Measurements from ENCODE around the gene POU2F3.

POU2F3 gene

GRCh38 chr11:120285256-120285655 lies 45.3 kb downstream of the POU2F3 start:
- Mint-ChIP-seq H3K27me3 (peaks cover 12% of the 10 kb centered on the region), H3K36me3 (no peaks in the 10 kb centered on the region), H3K9me3 (no peaks in the 10 kb centered on the region), H3K4me3 (no peak overlapping the region), H3K27ac (no peak overlapping the region), H3K4me1 (peaks cover 2% of the 10 kb centered on the region)
- no peak for DNase-seq (ENCODE audit: low spot score in 2 of 2)
- ATAC-seq (ENCODE audit: low read depth): no peak

DNA sequence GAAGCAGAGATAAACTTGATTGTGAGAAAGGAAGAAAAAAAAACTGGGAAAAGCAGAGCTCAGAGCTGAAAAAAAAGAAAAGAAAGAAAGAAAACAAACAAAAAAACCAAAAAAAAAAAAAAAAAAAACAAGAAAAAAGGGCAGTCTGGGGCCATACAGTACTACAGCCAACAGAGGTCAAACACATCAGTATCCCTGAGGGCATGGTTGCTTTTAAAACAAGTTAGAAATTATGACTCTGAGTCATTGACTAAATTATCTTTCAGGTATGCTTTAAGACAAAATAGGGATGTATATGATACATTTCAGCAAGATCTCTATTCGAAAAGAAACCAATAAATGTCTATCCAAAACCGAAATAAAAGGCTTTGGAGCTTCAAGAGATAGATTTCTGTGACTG lies 48.1 kb downstream of the POU2F3 start:
- DNase-seq (ENCODE audit: low spot score in 2 of 2): no peak
- H3K27ac Mint-ChIP-seq: no peak overlapping the region
- no peaks in the 10 kb centered on the region for H3K9me3 Mint-ChIP-seq
- no peak for ATAC-seq (ENCODE audit: low read depth)
- peaks cover 2% of the 10 kb centered on the region for H3K4me1 Mint-ChIP-seq
- H3K4me3 Mint-ChIP-seq: no peak overlapping the region
- H3K36me3 Mint-ChIP-seq: no peaks in the 10 kb centered on the region
- peaks cover 11% of the 10 kb centered on the region for H3K27me3 Mint-ChIP-seq

DNA sequence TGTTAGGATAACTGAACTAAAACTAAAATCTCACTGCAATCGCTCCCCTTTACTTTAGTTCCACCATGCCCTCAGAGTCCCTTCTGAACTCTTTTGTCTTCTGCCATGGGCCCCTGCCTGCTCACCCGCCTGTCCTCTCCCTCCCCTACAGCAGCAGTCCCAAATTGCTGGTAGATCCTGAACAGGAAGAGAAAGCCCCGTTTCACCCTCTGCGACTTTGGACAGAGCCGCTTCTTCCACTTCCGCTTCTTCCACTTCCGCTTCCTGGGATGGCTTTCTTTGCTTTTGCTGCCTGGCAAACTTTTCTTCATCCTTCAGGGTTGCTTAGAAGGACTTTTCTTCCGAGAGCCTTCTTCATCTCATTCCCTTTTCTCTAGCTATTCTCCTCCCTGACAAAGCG lies 49.5 kb downstream of the POU2F3 start:
- no peaks in the 10 kb centered on the region for H3K9me3 Mint-ChIP-seq
- H3K4me1 Mint-ChIP-seq: peaks cover 2% of the 10 kb centered on the region
- H3K27me3 Mint-ChIP-seq: peaks cover 12% of the 10 kb centered on the region
- ATAC-seq (ENCODE audit: low read depth) (no peak), DNase-seq (ENCODE audit: low spot score in 2 of 2) (no peak)
- H3K36me3 Mint-ChIP-seq: no peaks in the 10 kb centered on the region
- H3K4me3 Mint-ChIP-seq: no peak overlapping the region
- H3K27ac Mint-ChIP-seq: no peak overlapping the region

DNA sequence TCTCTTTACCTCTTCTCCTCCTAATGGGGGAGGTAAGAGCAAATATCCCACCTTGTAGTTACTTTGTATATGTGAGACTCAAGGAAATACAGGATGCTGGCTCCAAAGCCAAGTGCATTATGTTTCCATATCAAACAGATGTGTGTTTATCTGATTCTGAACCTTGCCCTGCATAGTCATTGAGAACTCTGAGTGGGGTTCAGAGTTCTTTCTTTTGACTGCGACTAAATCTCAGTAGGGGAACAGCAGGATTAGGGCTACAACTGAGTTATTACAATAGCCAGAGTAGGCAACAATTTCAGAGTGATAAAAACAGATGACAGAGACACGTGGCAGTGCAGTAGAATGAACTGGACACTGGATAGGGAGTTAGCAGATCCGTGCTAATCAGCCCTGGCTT lies 51.0 kb downstream of the POU2F3 start:
- DNase-seq (ENCODE audit: low spot score in 2 of 2) (no peak), ATAC-seq (ENCODE audit: low read depth) (no peak)
- Mint-ChIP-seq H3K4me1 (peaks cover 2% of the 10 kb centered on the region), H3K27ac (no peak overlapping the region), H3K4me3 (no peak overlapping the region), H3K9me3 (no peaks in the 10 kb centered on the region), H3K36me3 (no peaks in the 10 kb centered on the region), H3K27me3 (peaks cover 15% of the 10 kb centered on the region)

GRCh38 chr11:120293038-120293800 lies 53.3 kb downstream of the POU2F3 start:
- DNase-seq (ENCODE audit: low spot score in 2 of 2) (no peak), ATAC-seq (ENCODE audit: low read depth) (no peak)
- no peak overlapping the region for H3K27ac Mint-ChIP-seq
- no peak overlapping the region for H3K4me3 Mint-ChIP-seq
- H3K27me3 Mint-ChIP-seq: peaks cover 18% of the 10 kb centered on the region
- H3K36me3 Mint-ChIP-seq: no peaks in the 10 kb centered on the region
- peaks cover 2% of the 10 kb centered on the region for H3K4me1 Mint-ChIP-seq
- H3K9me3 Mint-ChIP-seq: no peaks in the 10 kb centered on the region

DNA sequence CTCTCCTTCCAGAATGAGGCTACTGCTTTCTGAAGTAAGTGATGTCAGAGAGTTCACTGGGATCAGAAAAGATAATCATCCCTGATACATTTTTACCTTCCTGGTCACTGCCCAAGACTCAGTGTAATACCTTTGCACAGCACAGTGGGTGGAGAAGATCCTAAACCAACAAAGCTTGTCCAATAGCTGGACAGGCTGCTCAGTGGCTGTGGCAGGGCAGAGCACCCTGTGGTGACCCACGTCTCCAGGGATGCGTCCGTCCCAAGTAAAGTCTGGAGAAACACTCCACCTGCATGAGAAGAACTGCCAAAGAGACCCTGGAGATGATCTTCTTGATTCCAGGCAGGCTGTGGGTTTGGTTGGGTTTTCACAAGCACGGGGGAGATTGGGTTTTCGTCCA lies 54.2 kb downstream of the POU2F3 start:
- H3K27me3 Mint-ChIP-seq: peaks cover 19% of the 10 kb centered on the region
- no peaks in the 10 kb centered on the region for H3K36me3 Mint-ChIP-seq
- DNase-seq (ENCODE audit: low spot score in 2 of 2): no peak
- H3K27ac Mint-ChIP-seq: no peak overlapping the region
- no peaks in the 10 kb centered on the region for H3K9me3 Mint-ChIP-seq
- H3K4me3 Mint-ChIP-seq: no peak overlapping the region
- peaks cover 2% of the 10 kb centered on the region for H3K4me1 Mint-ChIP-seq
- no peak for ATAC-seq (ENCODE audit: low read depth)

GRCh38 chr11:120295099-120295498 lies 55.2 kb downstream of the POU2F3 start:
- no peaks in the 10 kb centered on the region for H3K9me3 Mint-ChIP-seq
- H3K4me3 Mint-ChIP-seq: no peak overlapping the region
- H3K27ac Mint-ChIP-seq: no peak overlapping the region
- no peak for ATAC-seq (ENCODE audit: low read depth)
- H3K27me3 Mint-ChIP-seq: peaks cover 16% of the 10 kb centered on the region
- no peak for DNase-seq (ENCODE audit: low spot score in 2 of 2)
- no peaks in the 10 kb centered on the region for H3K4me1 Mint-ChIP-seq
- H3K36me3 Mint-ChIP-seq: no peaks in the 10 kb centered on the region

DNA sequence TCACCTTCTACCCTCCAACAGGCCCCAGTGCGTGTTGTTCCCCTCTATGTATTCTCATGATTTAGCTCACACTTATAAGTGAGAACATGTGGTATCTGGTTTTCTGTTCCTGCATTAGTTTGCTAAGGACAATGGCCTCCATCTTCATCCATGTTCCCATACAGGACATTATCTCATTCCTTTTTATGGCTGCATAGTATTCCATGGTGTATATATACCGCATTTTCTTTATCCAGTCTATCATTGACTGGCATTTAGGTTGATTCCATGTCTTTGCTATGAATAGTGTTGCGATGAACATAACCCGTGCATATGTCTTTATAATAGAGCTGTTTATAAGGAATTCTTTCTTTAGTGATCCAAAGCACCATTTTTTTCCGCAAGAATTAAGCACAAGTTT lies 56.6 kb downstream of the POU2F3 start:
- H3K4me3 Mint-ChIP-seq: no peak overlapping the region
- H3K27me3 Mint-ChIP-seq: peaks cover 14% of the 10 kb centered on the region
- no peaks in the 10 kb centered on the region for H3K9me3 Mint-ChIP-seq

DNA sequence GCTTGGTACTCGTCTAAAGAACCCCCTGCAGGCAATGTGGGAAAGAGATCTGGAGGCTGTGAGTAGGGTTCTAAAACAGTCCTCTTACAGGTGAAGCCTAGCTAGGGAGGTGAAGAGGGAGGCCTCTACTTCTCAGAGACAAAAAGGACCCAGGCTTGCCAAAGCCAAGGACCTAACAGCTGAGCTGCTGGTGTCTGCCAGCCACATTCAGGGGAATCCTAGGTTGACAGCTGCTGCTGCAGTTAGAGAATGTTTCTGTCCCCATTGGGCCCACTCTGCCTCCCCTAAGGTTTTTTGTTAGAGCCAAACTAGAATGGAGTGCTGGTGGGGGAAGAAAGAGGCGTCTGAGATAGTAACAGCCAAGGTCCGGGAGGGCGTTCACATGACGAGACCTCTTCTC lies 58.5 kb downstream of the POU2F3 start:
- Mint-ChIP-seq H3K4me3 (no peak overlapping the region), H3K27me3 (peaks cover 20% of the 10 kb centered on the region), H3K36me3 (no peaks in the 10 kb centered on the region), H3K9me3 (no peaks in the 10 kb centered on the region), H3K4me1 (no peaks in the 10 kb centered on the region), H3K27ac (no peak overlapping the region)
- DNase-seq (ENCODE audit: low spot score in 2 of 2) (no peak), ATAC-seq (ENCODE audit: low read depth) (no peak)

More for the DNA sequence above, 56.6 kb downstream of the POU2F3 start:
- Mint-ChIP-seq H3K27ac (no peak overlapping the region), H3K4me1 (no peaks in the 10 kb centered on the region), H3K36me3 (no peaks in the 10 kb centered on the region)
- DNase-seq (ENCODE audit: low spot score in 2 of 2) (no peak), ATAC-seq (ENCODE audit: low read depth) (no peak)

GRCh38 chr11:120302001-120302805 lies 62.3 kb downstream of the POU2F3 start:
- ATAC-seq (ENCODE audit: low read depth): no peak
- Mint-ChIP-seq H3K4me3 (no peak overlapping the region), H3K4me1 (no peaks in the 10 kb centered on the region), H3K9me3 (no peaks in the 10 kb centered on the region), H3K36me3 (no peaks in the 10 kb centered on the region), H3K27me3 (peaks cover 17% of the 10 kb centered on the region), H3K27ac (no peak overlapping the region)
- DNase-seq (ENCODE audit: low spot score in 2 of 2): no peak

- DNase-seq (ENCODE audit: low spot score in 2 of 2) (peak; percentile 46 to 56), ATAC-seq (ENCODE audit: low read depth) (peak; percentile 73)
- Mint-ChIP-seq H3K9me3 (no peaks in the 10 kb centered on the region), H3K4me3 (no peak overlapping the region), H3K36me3 (no peaks in the 10 kb centered on the region), H3K27me3 (peaks cover 14% of the 10 kb centered on the region), H3K4me1 (no peaks in the 10 kb centered on the region), H3K27ac (no peak overlapping the region)
Measured at GRCh38 chr11:120303004-120303637, 63.2 kb downstream of the POU2F3 start.

DNA sequence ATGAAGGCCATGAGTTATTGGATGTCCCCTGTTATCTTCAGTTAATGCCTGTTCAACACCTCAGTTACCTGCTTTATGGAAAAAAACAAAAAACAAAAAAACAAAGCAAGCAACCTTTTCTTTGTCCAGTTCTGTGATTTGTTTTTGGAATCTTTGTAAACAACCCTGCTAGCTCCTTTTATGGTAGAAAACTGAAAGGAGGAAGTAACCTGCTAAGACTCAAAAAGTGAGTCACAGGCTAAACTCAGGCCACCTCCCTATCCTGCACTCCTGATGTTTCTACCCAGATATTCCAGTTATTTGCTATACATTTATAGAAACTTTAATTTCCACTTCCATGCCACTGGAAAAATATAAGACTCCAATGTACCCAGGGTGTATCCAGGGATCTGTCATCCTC lies 64.6 kb downstream of the POU2F3 start:
- Mint-ChIP-seq H3K4me1 (no peaks in the 10 kb centered on the region), H3K27me3 (peaks cover 14% of the 10 kb centered on the region), H3K27ac (no peak overlapping the region), H3K9me3 (no peaks in the 10 kb centered on the region), H3K36me3 (no peaks in the 10 kb centered on the region), H3K4me3 (no peak overlapping the region)
- DNase-seq (ENCODE audit: low spot score in 2 of 2) (no peak), ATAC-seq (ENCODE audit: low read depth) (no peak)

DNA sequence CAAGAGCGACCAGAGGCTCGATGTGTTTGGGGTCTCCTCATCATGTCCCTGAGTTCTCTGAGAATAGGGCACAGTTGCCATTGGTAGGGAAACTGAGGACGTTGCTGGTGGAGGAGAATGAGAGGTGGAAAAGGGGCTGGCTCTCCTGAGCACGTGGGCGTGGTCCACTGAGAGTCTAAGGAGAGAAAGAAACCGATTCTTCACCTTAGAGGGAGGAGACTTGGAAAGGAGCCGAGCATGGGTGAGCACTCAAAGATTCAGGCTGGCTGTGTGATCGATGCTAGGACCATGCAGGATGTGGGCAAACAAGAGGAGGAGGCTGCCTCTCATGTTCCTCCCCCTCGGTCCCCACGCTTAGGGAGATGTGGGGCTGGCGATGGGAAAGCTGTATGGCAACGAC lies 65.3 kb downstream of the POU2F3 start:
- DNase-seq (ENCODE audit: low spot score in 2 of 2) (no peak), ATAC-seq (ENCODE audit: low read depth) (no peak)
- no peak overlapping the region for H3K27ac Mint-ChIP-seq
- no peaks in the 10 kb centered on the region for H3K36me3 Mint-ChIP-seq
- no peak overlapping the region for H3K4me3 Mint-ChIP-seq
- H3K27me3 Mint-ChIP-seq: peaks cover 12% of the 10 kb centered on the region
- no peaks in the 10 kb centered on the region for H3K4me1 Mint-ChIP-seq
- no peaks in the 10 kb centered on the region for H3K9me3 Mint-ChIP-seq

DNA sequence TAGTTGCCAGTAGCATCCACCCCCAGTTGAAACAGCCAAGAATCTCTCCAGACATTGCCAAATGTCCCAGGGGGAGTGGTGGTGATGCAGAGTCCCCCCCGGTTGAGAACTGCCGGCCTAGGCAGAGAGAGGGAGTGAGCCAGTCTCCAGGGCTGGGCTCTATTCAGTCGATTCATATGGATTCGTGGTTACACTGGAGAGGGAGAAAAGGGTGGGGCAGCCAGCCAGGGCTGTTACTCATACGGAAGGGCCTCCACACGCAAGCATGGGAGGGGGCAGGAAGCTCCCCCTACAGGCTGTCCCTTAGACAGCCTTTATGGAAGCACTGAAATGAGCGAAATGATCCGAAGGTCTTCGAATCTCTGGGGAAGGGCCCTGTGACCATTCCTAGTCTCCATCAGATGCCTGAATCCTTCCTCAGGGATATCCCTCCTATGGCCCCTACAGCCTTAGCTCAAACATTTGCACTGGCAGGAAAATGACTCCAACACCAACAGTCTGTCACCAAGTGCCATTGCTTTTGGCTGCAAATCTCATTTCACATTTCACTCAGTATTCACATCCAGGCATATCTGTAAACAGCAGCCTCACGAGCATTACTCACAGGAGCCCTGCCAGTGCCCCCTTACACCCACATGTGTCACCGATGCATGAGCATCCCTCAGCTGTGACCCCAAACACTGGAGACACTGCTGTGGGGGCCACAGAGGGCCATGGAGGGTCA lies 66.7 kb downstream of the POU2F3 start:
- Mint-ChIP-seq H3K9me3 (no peaks in the 10 kb centered on the region), H3K4me3 (no peak overlapping the region), H3K27ac (no peak overlapping the region), H3K27me3 (peaks cover 12% of the 10 kb centered on the region), H3K4me1 (no peaks in the 10 kb centered on the region), H3K36me3 (no peaks in the 10 kb centered on the region)
- no peak for ATAC-seq (ENCODE audit: low read depth)
- DNase-seq (ENCODE audit: low spot score in 2 of 2): no peak
